ENCODE measurements around the gene DCST2.
"Not testable (repeated sequence)": the region's sequence is repeated elsewhere in the genome, so short reads cannot be mapped to it uniquely, and the experiment has no call there.

Gene DCST2

GRCh38 chr1:154996966-154997701 lies 36.4 kb downstream of the DCST2 start:
- DNase-seq (ENCODE audit: low spot score), result no peak

GRCh38 chr1:154995301-154995983 lies 38.1 kb downstream of the DCST2 start:
- DNase-seq (ENCODE audit: low spot score), result not testable (repeated sequence)

GRCh38 chr1:154994591-154994990 lies 39.0 kb downstream of the DCST2 start:
- DNase-seq (ENCODE audit: low spot score), result no peak

GRCh38 chr1:154994269-154994587 lies 39.4 kb downstream of the DCST2 start:
- DNase-seq (ENCODE audit: low spot score), result no peak

GRCh38 chr1:154993572-154994268 lies 39.9 kb downstream of the DCST2 start, which contains the start of gene LENEP:
Gene LENEP, plus strand, starts transcription at chr1:154993586. Its CDS starts 22 bp downstream, at chr1:154993608.
- no peak for DNase-seq (ENCODE audit: low spot score)

GRCh38 chr1:154992721-154993571 lies 40.6 kb downstream of the DCST2 start:
- no peak for DNase-seq (ENCODE audit: low spot score)

- no peak for DNase-seq (ENCODE audit: low spot score)
These were observed 43.3 kb downstream of the DCST2 start for GRCh38 chr1:154990276-154990675.

- no peak for DNase-seq (ENCODE audit: low spot score)
These were observed 44.3 kb downstream of the DCST2 start for GRCh38 chr1:154989195-154989860.

- no peak for DNase-seq (ENCODE audit: low spot score)
These were observed 45.3 kb downstream of the DCST2 start for GRCh38 chr1:154988058-154988954.

GRCh38 chr1:154987326-154987725 lies 46.3 kb downstream of the DCST2 start:
- DNase-seq (ENCODE audit: low spot score), result no peak

- DNase-seq (ENCODE audit: low spot score), result not testable (repeated sequence)
These were observed 46.8 kb downstream of the DCST2 start for GRCh38 chr1:154986736-154987135.

GRCh38 chr1:154983776-154984466 lies 49.7 kb downstream of the DCST2 start:
- no peak for DNase-seq (ENCODE audit: low spot score)

- peak; percentile 92 for DNase-seq (ENCODE audit: low spot score)
These were observed 50.5 kb downstream of the DCST2 start, which contains the start of gene FLAD1 for GRCh38 chr1:154982897-154983648. Gene FLAD1, plus strand, starts transcription at chr1:154983344. Its CDS starts 351 bp downstream, at chr1:154983695.

GRCh38 chr1:154982341-154982740 lies 51.2 kb downstream of the DCST2 start:
- DNase-seq (ENCODE audit: low spot score), result no peak

GRCh38 chr1:154978360-154978759 lies 55.2 kb downstream of the DCST2 start:
- DNase-seq (ENCODE audit: low spot score), result no peak

- DNase-seq (ENCODE audit: low spot score), result not testable (repeated sequence)
These were observed 55.8 kb downstream of the DCST2 start for GRCh38 chr1:154977762-154978161.

- peak; percentile 81 for DNase-seq (ENCODE audit: low spot score)
These were observed 58.0 kb downstream of the DCST2 start for GRCh38 chr1:154975409-154976059.

- DNase-seq (ENCODE audit: low spot score), result no peak
These were observed 58.7 kb downstream of the DCST2 start for GRCh38 chr1:154974808-154975408.
